ENCODE data around the gene ZNF490.

ZNF490 gene

DNA sequence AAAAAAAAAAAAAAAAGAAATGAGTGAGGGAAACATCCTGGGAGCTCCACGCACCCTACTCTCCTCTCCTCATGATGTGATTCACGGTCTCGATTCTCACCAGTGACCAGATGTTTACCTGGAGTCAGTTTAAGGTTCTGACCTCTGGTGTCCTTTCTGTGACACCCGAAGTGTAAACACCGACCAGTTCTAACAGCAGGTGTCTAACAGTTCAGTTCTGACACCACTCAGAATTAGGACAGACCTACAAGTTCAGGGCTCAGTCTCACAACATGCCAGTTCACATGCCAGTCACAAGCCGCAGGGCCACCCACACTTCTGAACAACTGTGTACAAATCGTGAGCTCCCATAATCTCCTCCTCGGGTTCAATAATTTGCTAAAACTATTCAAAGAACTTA lies 65.3 kb downstream of the ZNF490 start:
- ChIA-PET CTCF (interaction anchor here (0.7 kb wide), 1 partner anchor 18 kb away, joined by 3 read pairs; no protein-coding TSS in a partner anchor), POLR2A (no interaction called here)
- Histone ChIP-seq H3K9me3 (ENCODE audit: control insufficient read depth, insufficient read depth, low read depth, low read length) (no peaks in the 10 kb centered on the region), H3K27ac (ENCODE audit: extremely low read depth, low read depth, low read length) (no peak overlapping the region), H3K4me3 (ENCODE audit: low read depth, low read length) (no peak overlapping the region), H3K4me1 (ENCODE audit: control insufficient read depth, insufficient read depth, low read length) (no peaks in the 10 kb centered on the region), H3K36me3 (ENCODE audit: control insufficient read depth in 2 of 2, insufficient read depth in 1 of 2, low read length in 2 of 2) (peaks cover 0 to 40% of the 10 kb centered on the region in 2 experiments)
- TF ChIP-seq ZNF561 (tag by site-specific recombination; IDR thresholded peaks at IDR 0.05; ENCODE audit: borderline replicate concordance) (no peak), ZNF530 (tag by site-specific recombination; IDR thresholded peaks at IDR 0.05; ENCODE audit: low read depth) (no peak), ZNF280C (tag by site-specific recombination; IDR thresholded peaks at IDR 0.05) (no peak), SALL2 (tag by site-specific recombination; IDR thresholded peaks at IDR 0.05; ENCODE audit: borderline replicate concordance) (no peak), ZBTB8A (tag by site-specific recombination; IDR thresholded peaks at IDR 0.05) (no peak), ZNF658 (tag by site-specific recombination; IDR thresholded peaks at IDR 0.05) (no peak), ZNF544 (tag by site-specific recombination; IDR thresholded peaks at IDR 0.05) (no peak), ZNF335 (tag by site-specific recombination; conservative IDR thresholded peaks at IDR 0.05) (no peak), OSR2 (tag by site-specific recombination; IDR thresholded peaks at IDR 0.05) (no peak), ZNF518A (tag by site-specific recombination; conservative IDR thresholded peaks at IDR 0.05; ENCODE audit: low read depth) (no peak), ZNF843 (tag by site-specific recombination; IDR thresholded peaks at IDR 0.05) (no peak)
- TF ChIP-seq, protein P1, sequence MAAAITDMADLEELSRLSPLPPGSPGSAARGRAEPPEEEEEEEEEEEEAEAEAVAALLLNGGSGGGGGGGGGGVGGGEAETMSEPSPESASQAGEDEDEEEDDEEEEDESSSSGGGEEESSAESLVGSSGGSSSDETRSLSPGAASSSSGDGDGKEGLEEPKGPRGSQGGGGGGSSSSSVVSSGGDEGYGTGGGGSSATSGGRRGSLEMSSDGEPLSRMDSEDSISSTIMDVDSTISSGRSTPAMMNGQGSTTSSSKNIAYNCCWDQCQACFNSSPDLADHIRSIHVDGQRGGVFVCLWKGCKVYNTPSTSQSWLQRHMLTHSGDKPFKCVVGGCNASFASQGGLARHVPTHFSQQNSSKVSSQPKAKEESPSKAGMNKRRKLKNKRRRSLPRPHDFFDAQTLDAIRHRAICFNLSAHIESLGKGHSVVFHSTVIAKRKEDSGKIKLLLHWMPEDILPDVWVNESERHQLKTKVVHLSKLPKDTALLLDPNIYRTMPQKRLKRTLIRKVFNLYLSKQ (tag by site-specific recombination; IDR thresholded peaks at IDR 0.05; ENCODE audit: borderline replicate concordance) = no peak
- TF ChIP-seq, protein P2, sequence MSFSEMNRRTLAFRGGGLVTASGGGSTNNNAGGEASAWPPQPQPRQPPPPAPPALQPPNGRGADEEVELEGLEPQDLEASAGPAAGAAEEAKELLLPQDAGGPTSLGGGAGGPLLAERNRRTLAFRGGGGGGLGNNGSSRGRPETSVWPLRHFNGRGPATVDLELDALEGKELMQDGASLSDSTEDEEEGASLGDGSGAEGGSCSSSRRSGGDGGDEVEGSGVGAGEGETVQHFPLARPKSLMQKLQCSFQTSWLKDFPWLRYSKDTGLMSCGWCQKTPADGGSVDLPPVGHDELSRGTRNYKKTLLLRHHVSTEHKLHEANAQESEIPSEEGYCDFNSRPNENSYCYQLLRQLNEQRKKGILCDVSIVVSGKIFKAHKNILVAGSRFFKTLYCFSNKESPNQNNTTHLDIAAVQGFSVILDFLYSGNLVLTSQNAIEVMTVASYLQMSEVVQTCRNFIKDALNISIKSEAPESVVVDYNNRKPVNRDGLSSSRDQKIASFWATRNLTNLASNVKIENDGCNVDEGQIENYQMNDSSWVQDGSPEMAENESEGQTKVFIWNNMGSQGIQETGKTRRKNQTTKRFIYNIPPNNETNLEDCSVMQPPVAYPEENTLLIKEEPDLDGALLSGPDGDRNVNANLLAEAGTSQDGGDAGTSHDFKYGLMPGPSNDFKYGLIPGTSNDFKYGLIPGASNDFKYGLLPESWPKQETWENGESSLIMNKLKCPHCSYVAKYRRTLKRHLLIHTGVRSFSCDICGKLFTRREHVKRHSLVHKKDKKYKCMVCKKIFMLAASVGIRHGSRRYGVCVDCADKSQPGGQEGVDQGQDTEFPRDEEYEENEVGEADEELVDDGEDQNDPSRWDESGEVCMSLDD (tag by site-specific recombination; IDR thresholded peaks at IDR 0.05) = no peak

DNA sequence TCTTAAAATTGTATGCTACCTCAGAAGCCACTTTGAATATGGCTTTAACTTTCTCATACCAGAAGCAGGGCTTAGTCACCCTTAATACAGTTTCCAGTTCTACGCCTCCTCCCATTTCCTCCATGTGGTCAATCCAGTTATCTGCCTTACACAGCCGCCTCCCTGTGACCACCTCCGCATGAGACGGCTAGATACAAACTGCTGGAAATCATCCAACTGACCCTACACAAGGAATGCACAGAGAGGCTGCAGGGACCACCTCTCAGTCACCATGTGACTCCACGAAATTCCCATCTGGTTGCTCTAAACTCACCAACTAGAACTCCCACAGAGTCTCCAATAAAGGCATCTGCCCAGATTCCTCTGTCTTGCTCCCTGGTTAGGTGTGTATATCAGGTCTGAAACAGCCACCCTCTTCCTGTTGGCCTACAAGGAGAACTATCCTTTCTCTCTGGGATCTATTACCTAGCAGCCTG lies 66.2 kb downstream of the ZNF490 start:
- H3K4me1 ChIP-seq (ENCODE audit: control insufficient read depth, insufficient read depth, low read length) = no peaks in the 10 kb centered on the region
- POLR2A ChIA-PET = no interaction called here
- TF ChIP-seq EGR2 (tag by site-specific recombination; IDR thresholded peaks at IDR 0.05; ENCODE audit: low read depth) (peak; percentile 54; the same call in 1 of the 2 replicates), TCF7L2 (IDR thresholded peaks at IDR 0.05; ENCODE audit: borderline replicate concordance, low read depth, low read length) (no peak)
- no peaks in the 10 kb centered on the region for H3K9me3 ChIP-seq (ENCODE audit: control insufficient read depth, insufficient read depth, low read depth, low read length)
- CTCF ChIA-PET = no interaction called here
- H3K27ac ChIP-seq (ENCODE audit: extremely low read depth, low read depth, low read length) = no peak overlapping the region
- no peak overlapping the region for H3K4me3 ChIP-seq (ENCODE audit: low read depth, low read length)
- H3K36me3 ChIP-seq (ENCODE audit: control insufficient read depth in 2 of 2, insufficient read depth in 1 of 2, low read length in 2 of 2) = peaks cover 0 to 41% of the 10 kb centered on the region in 2 experiments
